ENCODE measurements around the gene EMC7. TPM values are rescaled to one million over a fixed set of nuclear protein-coding genes. Genes with fewer than 3 reads are reported as not detected.
"Not testable (repeated sequence)": the region's sequence is repeated elsewhere in the genome, so short reads cannot be mapped to it uniquely, and the experiment has no call there.

EMC7 gene
- polyA plus RNA-seq, 6 donors from 2014 or later, result 91.8 to 106 (median 96.0) TPM

DNA sequence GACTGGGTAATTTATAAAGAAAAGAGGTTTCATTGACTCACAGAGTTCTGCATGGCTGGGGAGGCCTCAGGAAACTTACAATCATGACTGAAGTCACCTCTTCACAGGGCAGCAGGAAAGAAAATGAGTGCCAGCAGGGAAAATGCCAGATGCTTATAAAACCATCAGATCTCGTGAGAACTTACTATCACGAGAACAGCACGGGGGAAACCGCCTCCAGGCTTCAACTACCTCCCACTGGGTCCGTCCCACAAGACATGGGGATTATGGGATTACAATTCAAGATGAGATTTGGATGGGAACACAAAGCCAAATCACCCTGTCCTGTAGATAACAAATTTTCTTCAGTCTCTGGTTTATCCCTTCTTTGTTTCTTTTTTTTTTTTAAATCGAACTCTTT lies 31.7 kb downstream of the EMC7 start:
- H3K27me3 Mint-ChIP-seq, result no peaks in the 10 kb centered on the region
- H3K4me3 Mint-ChIP-seq, result no peak overlapping the region
- H3K4me1 Mint-ChIP-seq, result no peaks in the 10 kb centered on the region
- peaks cover 0 to 6% (median 0%) of the 10 kb centered on the region in 7 donors for H3K9me3 Mint-ChIP-seq
- no peak overlapping the region for H3K27ac Mint-ChIP-seq
- DNase-seq (no peak), ATAC-seq (ENCODE audit: low read depth in 2 of 2) (no peak)
- H3K36me3 Mint-ChIP-seq, result peaks cover 0 to 5% of the 10 kb centered on the region in 2 donors

DNA sequence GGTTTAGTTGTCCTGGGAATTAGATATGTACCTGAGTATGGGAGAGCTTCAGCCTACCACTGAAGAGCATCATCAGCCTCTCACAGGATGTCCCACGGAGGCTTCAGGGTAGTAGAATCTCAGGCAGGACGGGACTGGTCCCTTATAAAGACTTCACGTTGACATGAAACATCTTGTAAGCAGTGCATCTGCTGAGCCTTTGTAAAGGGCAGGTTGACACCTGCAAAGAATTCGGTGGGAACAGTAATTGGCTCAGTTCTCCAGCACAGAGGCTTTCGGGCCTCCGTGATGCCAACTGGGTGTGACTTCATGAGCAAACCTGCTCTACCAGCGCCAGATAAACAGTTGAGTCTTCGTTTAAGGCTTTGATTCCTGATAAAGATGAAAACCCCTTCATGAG lies 35.7 kb downstream of the EMC7 start:
- Mint-ChIP-seq H3K27ac (no peak overlapping the region), H3K4me1 (peaks cover 4 to 7% (median 6%) of the 10 kb centered on the region in 3 donors), H3K27me3 (no peaks in the 10 kb centered on the region)

DNA sequence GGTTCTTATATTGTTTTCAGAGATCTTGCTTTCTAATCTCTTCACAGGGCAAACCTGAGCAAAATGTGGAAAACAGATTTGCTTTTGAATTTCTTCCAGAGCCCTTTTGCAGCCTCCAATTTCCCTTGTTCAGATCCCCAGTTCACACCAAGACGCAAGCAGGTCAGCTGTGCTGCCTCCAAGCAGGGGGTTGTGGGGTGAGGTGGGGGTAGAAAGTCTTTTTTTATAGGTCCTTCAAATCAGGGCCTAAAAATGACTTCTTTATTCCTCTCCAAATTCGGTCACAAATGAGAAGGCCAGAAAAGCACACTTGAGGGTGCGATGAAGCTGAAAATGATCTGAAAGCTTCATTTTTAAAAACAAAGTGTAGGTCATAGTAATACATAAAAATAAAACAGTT lies 36.4 kb downstream of the EMC7 start:
- H3K9me3 Mint-ChIP-seq, result no peaks in the 10 kb centered on the region
- H3K36me3 Mint-ChIP-seq, result no peaks in the 10 kb centered on the region
- peaks cover 4 to 7% (median 6%) of the 10 kb centered on the region in 3 donors for H3K4me1 Mint-ChIP-seq
- H3K27me3 Mint-ChIP-seq, result no peaks in the 10 kb centered on the region
- no peak overlapping the region for H3K4me3 Mint-ChIP-seq
- peak overlapping the region in 1 of 6 donors; percentile 32 for H3K27ac Mint-ChIP-seq
- DNase-seq, result no peak
- no peak for ATAC-seq (ENCODE audit: low read depth in 2 of 2)

More for the DNA sequence above, 35.7 kb downstream of the EMC7 start:
- no peak for ATAC-seq (ENCODE audit: low read depth in 2 of 2)
- no peaks in the 10 kb centered on the region for H3K9me3 Mint-ChIP-seq
- DNase-seq, result no peak
- H3K36me3 Mint-ChIP-seq, result no peaks in the 10 kb centered on the region
- no peak overlapping the region for H3K4me3 Mint-ChIP-seq

DNA sequence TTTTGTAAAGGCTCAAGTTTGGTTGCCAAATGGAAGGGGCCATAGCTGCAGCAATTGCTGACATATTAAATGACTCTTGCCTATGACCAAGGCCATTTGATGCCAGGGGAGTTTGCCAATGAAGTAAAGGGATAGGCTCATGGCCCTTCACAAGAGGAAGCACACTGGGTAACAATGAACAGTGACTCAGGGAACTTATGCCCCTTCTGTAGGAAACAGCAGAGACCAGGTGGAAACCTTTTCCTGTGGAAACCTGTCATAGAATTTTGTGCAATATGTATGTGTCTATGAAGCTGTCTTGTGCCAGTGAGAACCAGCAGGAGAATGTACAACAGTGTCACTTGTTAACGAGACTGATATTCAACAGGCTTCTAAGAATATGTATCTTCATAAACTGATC lies 37.2 kb downstream of the EMC7 start:
- Mint-ChIP-seq H3K27ac (no peak overlapping the region), H3K4me1 (peaks cover 4 to 7% (median 6%) of the 10 kb centered on the region in 3 donors), H3K36me3 (no peaks in the 10 kb centered on the region), H3K4me3 (no peak overlapping the region), H3K27me3 (no peaks in the 10 kb centered on the region), H3K9me3 (no peaks in the 10 kb centered on the region)
- DNase-seq (no peak), ATAC-seq (ENCODE audit: low read depth in 2 of 2) (no peak)

DNA sequence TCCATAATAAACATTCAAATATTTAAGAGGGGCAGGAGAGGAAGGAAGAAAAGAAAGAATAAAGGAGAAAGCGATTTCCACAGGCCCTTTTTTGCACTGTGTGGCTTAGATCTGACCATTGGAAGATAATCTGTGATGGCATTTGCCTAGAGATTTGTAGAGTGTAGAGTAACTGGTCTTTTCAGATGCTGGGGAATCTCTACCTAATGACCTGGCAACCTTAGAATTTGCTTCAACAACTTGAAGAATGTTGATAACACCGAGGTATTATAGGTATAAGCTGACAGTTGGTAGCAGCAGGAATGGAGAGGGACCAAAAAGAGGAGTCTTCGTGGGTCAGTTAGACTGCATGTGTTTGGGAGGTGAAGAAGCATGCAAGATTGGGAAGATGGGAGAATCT lies 41.7 kb downstream of the EMC7 start:
- Mint-ChIP-seq H3K27me3 (no peaks in the 10 kb centered on the region), H3K27ac (no peak overlapping the region), H3K9me3 (no peaks in the 10 kb centered on the region), H3K4me3 (no peak overlapping the region), H3K4me1 (peaks cover 4 to 7% (median 6%) of the 10 kb centered on the region in 3 donors), H3K36me3 (no peaks in the 10 kb centered on the region)
- no peak for ATAC-seq (ENCODE audit: low read depth in 2 of 2)
- DNase-seq, result no peak

DNA sequence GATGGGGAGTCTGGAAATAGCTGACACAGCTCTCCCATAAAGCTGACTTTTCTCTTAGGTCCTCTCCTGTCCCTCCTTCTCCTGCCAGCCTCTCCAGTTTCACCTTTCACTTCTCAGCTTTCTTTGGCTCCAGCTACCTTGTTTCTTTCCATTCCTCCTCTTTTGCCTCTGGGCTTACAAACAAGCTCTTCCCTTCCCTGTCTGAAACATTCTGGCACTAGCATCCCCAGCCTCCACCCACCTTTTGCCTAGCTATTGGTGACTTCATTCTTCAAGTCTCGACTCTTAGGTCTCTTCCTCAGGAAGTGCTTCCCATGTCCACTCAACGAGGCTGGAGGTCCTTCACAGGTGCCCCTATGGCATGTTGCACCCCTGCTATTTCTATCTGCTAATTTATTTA lies 42.2 kb downstream of the EMC7 start:
- peaks cover 4 to 7% (median 6%) of the 10 kb centered on the region in 3 donors for H3K4me1 Mint-ChIP-seq
- H3K4me3 Mint-ChIP-seq, result no peak overlapping the region
- ATAC-seq (ENCODE audit: low read depth in 2 of 2) (no peak), DNase-seq (no peak)
- H3K9me3 Mint-ChIP-seq, result no peaks in the 10 kb centered on the region
- no peaks in the 10 kb centered on the region for H3K36me3 Mint-ChIP-seq
- H3K27me3 Mint-ChIP-seq, result no peaks in the 10 kb centered on the region
- peak overlapping the region in 1 of 6 donors; percentile 58 for H3K27ac Mint-ChIP-seq

DNA sequence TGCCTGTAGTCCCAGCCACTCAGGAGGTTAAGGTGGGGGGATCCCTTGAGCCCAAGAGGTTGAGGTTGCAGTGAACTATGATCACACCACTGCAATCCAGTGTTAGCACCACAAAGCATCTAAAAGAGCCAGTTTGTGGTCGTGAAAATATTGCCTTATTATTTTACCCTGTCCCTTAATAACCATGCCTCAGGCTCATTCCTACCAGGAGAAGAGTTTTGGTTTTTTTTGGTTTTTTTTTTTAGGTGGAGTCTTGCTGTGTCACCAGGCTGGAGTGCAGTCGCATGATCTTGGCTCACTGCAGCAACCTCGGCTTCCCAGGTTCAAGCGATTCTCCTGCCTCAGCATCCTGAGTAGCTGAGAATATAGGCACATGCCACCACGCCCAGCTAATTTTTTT lies 44.8 kb downstream of the EMC7 start:
- H3K36me3 Mint-ChIP-seq, result peaks cover 0 to under 1% of the 10 kb centered on the region in 2 donors
- peaks cover 0 to 7% (median 2%) of the 10 kb centered on the region in 7 donors for H3K9me3 Mint-ChIP-seq
- H3K4me1 Mint-ChIP-seq, result peaks cover 2 to 3% (median 2%) of the 10 kb centered on the region in 3 donors
- DNase-seq (no peak), ATAC-seq (ENCODE audit: low read depth in 2 of 2) (no peak)
- H3K27ac Mint-ChIP-seq, result no peak overlapping the region
- peaks cover 0 to 1% (median 0%) of the 10 kb centered on the region in 3 donors for H3K27me3 Mint-ChIP-seq
- H3K4me3 Mint-ChIP-seq, result no peak overlapping the region

DNA sequence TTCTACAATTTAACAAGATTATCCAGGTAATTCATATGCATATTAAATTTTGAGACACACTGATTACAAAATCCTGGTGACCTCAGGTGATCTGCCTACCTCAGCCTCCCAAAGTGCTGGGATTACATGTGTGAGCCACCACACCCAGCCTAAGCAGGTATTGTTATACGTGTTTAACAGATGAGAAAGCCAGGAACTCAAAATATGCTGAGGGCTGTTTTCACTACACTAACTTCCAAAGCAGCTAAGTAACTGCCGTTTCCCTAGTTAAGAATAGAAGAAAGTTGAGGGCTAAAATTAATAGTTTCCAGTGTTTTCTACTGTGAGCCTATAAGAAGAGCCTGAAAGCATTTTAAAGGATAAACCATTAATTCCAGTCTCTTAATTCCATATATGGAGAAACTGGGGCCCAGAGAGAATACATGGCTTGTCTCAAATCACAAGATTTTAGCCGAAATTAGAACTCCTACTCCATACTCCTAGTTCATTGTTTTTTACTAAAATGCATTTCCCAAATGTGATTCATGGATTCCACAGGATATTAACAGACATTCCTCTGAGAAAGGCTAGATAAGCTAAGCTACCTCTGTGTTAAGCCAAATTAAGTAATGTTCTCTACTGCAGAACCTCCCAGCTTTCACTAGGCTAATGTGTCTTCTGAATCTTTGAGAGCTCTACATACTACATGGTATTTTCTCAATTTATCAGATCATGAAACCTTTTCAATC lies 45.6 kb downstream of the EMC7 start:
- DNase-seq (no peak), ATAC-seq (ENCODE audit: low read depth in 2 of 2) (no peak)
- Mint-ChIP-seq H3K36me3 (peaks cover 8 to 9% of the 10 kb centered on the region in 2 donors), H3K9me3 (peaks cover 6 to 15% (median 10%) of the 10 kb centered on the region in 7 donors), H3K4me1 (no peaks in the 10 kb centered on the region), H3K4me3 (no peak overlapping the region), H3K27ac (no peak overlapping the region), H3K27me3 (peaks cover 0 to 10% (median 7%) of the 10 kb centered on the region in 3 donors)

DNA sequence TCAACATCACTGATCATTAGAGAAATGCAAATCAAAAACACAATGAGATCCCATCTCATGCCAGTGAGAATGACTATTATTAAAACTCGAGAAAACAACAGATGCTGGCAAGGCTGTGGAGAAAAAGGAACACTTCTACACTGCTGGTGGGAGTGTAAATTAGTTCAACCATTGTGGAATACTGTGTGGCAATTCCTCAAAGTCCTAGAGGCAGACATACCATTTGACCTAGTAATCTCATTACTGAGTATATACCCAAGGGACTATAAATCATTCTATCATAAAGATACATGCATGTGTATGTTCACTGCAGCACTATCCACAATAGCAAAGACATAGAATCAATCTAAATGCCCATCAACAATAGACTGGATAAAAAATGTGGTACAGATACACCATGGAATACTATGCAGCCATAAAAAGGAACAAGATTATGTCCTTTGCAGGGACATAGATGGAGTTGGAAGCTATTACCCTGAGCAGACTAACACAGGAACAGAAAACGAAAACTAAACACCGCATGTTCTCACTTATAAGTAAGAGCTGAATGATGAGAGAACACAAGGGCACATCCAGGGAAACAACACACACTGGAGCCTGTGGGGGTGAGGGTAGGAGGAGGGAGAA lies 47.5 kb downstream of the EMC7 start:
- Mint-ChIP-seq H3K36me3 (peaks cover 16 to 23% of the 10 kb centered on the region in 2 donors), H3K4me3 (no peak overlapping the region), H3K27me3 (peaks cover 0 to 22% (median 11%) of the 10 kb centered on the region in 3 donors), H3K9me3 (peaks cover 15 to 32% (median 23%) of the 10 kb centered on the region in 7 donors), H3K27ac (no peak overlapping the region), H3K4me1 (no peaks in the 10 kb centered on the region)
- DNase-seq, result no peak
- no peak for ATAC-seq (ENCODE audit: low read depth in 2 of 2)

DNA sequence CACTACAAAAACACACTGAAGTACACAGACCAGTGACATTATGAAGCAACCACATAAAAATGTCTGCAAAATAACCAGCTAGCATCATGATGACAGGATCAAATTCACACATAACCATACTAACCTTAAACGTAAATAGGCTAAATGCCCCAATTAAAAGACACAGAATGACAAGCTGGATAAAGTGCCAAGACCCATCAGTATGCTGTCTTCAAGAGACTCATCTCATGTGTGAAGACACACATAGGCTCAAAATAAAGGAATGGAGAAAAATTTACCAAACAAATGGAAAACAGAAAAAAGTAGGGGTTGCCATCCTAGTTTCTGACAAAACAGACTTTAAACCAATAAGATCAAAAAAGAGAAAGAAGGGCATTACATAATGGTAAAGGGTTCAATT lies 51.3 kb downstream of the EMC7 start:
- H3K4me1 Mint-ChIP-seq; ATAC-seq (ENCODE audit: low read depth in 2 of 2); DNase-seq; H3K4me3 Mint-ChIP-seq: not testable (repeated sequence)
- H3K36me3 Mint-ChIP-seq, result peaks cover 19 to 27% of the 10 kb centered on the region in 2 donors
- peaks cover 17 to 37% (median 26%) of the 10 kb centered on the region in 7 donors for H3K9me3 Mint-ChIP-seq
- peaks cover 0 to 25% (median 11%) of the 10 kb centered on the region in 3 donors for H3K27me3 Mint-ChIP-seq
- peak overlapping the region in 1 of 6 donors; percentile 72 for H3K27ac Mint-ChIP-seq

DNA sequence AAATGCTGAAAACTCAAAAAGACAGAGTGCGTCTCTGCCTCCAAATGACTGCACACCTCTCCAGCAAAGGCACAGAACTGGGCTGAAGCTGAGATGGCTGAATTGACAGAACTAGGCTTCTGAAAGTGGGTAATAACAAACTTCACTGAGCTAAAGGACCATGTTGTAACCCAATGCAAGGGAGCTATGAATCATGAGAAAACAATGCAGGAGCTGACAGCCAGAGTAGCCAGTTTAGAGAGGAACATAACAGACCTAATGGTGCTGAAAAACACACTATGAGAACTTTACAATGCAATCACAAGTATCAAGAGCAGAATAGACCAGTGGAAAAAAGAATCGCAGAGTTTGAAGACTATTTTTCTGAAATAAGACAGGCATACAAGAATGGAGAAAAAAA lies 52.5 kb downstream of the EMC7 start:
- H3K27ac Mint-ChIP-seq, result no peak overlapping the region
- H3K4me3 Mint-ChIP-seq, result no peak overlapping the region
- H3K9me3 Mint-ChIP-seq, result peaks cover 17 to 37% (median 26%) of the 10 kb centered on the region in 7 donors
- ATAC-seq (ENCODE audit: low read depth in 2 of 2) (no peak), DNase-seq (no peak)
- peaks cover 0 to 25% (median 11%) of the 10 kb centered on the region in 3 donors for H3K27me3 Mint-ChIP-seq
- no peaks in the 10 kb centered on the region for H3K4me1 Mint-ChIP-seq
- peaks cover 19 to 27% of the 10 kb centered on the region in 2 donors for H3K36me3 Mint-ChIP-seq

DNA sequence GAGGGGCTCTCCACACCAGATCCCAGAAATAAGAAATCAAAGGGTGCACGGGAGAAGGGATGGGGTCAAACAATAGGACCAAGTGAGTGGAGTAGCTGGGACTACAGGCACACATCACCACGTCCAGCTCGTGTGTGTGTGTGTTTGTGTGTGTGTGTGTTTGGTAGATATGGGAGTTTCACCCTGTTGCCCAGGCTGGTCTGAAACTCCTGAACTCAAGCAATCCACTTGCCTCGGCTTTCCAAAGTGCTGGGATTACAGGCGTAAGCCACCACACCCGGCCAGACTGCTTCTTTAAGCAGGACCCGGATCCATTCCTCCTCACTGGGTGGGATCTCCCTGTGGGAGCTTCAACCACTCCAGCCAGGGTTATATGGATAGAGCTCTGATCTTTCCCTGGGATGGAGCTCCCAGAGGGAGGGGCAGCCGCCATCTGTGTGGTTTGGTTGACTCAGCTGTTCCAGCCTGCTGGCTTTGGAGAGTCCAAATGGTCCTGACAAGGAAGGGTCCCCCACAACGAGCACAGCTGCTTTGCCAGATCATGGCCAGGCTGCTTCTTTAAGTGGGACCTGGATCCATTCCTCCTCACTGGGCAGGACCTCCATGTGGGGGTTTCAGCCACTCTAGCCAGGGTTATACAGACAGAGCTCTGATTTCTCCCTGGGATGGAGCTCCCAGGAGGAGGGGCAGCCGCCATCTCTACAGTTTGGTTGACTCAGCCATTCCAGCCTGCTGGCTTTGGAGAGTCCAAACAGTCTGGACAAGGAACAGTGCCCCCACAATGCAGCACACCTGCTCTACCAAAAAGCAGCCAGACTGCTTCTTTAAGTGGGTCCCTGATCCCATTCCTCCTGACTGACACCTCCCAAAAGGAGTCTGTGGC lies 53.5 kb downstream of the EMC7 start:
- Mint-ChIP-seq H3K27ac (no peak overlapping the region), H3K36me3 (peaks cover 19 to 27% of the 10 kb centered on the region in 2 donors), H3K4me1 (no peaks in the 10 kb centered on the region), H3K27me3 (peaks cover 0 to 25% (median 11%) of the 10 kb centered on the region in 3 donors), H3K4me3 (no peak overlapping the region), H3K9me3 (peaks cover 17 to 36% (median 26%) of the 10 kb centered on the region in 7 donors)
- ATAC-seq (ENCODE audit: low read depth in 2 of 2) (no peak), DNase-seq (no peak)

DNA sequence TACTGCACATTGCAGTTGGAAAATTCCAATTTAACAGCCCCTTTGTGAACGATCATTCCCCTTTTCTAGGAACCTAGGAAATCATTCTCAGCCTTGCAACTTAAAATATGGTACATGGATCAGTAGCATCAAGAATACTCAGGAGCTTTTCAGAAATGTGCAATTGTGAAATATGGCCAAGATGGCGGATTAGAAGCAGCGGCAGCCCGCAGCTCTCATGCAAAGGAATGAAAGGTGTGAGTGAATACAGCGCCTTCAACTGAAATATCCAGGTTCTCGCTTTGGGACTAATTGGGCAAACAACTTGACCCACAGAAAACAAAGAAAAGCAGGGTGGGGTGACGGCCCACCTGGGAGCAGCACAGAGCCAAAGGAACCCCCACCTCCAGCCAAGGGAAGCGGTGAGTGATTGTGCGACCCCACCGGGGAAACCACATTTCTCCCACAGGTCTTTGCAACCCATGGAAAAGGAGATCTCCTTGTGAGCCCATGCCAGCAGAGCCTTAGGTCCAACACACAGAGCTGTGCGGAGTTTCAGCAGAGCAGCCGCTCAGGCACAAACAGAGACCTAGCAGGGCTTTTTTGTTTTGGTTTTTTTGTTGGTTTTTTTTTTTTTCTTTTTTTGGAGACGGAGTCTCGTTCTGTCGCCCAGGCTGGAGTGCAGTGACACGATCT lies 55.1 kb downstream of the EMC7 start:
- no peaks in the 10 kb centered on the region for H3K4me1 Mint-ChIP-seq
- H3K4me3 Mint-ChIP-seq, result no peak overlapping the region
- no peak for ATAC-seq (ENCODE audit: low read depth in 2 of 2)
- peaks cover 16 to 24% of the 10 kb centered on the region in 2 donors for H3K36me3 Mint-ChIP-seq
- H3K27me3 Mint-ChIP-seq, result peaks cover 0 to 21% (median 10%) of the 10 kb centered on the region in 3 donors
- peaks cover 17 to 28% (median 23%) of the 10 kb centered on the region in 7 donors for H3K9me3 Mint-ChIP-seq
- H3K27ac Mint-ChIP-seq, result no peak overlapping the region
- DNase-seq, result no peak
